ENCODE results near the gene CAV3.

CAV3 gene

DNA sequence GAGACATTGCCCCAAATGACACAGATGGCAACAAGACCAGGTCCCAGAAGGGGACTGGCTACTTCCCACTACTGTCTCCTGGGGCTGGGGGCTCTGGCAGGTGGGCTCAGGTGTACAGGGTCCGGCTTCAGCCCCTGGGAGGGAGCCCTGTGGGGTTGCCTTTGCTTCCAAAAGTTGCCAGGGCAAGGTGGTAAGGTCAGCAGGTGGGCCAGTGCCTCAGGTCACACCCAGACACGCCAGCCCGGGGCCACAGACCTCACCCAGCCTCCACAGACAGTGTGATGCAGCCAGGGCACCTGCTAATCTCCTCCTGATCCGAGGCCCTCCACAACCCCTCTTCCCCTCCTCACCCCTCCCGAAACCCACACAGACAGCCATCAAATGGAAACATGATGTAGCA is 28.3 kb downstream of the CAV3 start:
- no peak for TF ChIP-seq POLR2A (IDR thresholded peaks at IDR 0.05; ENCODE audit: low read depth, low read length)
- DNase-seq (ENCODE audit: insufficient read length, low spot score), result no peak
- FAIRE-seq, result no peak

DNA sequence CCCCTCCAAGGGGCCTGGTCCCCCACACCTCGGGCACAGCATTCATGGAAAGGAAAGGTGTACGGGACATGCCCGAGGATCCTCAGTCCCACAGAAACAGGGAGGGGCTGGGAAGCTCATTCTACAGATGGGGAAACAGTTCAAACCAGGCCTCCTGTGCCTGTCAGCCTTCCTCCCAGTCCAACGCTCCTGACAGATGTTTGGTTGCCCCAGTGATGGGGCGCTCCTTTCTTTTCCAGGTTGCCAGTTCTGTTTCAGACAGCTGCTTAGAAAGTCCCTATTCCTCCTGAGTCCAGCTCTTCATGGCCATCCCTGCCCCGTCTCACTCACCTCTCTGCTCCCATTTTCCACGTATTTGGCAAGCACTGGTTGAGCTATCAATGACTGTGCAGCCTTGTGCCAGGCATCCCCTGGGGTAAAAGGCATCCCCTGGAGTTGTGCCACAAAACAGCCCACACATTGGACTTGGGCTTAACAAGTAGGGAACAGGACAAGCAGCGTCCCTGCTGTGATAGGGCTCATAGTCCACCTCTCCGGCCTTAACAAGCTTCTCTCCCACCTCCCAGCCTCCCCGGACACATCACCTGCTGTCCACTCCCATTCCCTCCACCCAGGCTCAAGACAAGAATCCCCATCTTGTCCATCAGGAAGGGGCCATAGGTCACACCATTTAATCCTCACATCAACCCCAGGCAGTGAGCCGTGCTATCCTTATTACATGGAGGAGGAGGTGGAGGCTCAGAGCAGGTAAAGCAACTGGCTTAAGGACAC is 29.2 kb downstream of the CAV3 start:
- no peak for TF ChIP-seq POLR2A (IDR thresholded peaks at IDR 0.05; ENCODE audit: low read depth, low read length)
- FAIRE-seq, result no peak
- no peak for DNase-seq (ENCODE audit: insufficient read length, low spot score)

DNA sequence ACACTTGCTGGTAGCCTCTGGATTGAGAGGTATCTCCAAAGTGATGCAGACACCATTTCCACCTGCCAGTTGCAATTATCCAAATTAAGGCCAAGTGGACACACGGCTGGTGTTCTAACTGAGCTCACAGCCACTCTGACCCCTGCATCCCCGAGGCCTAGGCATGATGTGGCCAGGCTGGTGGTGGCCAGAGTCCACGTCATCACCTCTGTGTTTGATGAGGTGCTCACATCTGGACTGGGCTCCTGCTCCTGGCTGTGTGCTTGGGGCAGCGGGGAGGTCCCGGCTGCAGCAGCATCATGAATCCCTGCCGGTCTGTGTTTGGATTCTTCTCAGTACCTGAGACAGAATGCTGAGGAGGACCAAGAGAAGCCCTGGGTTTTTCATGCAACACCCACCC is 30.9 kb downstream of the CAV3 start:
- FAIRE-seq (no peak), DNase-seq (ENCODE audit: insufficient read length, low spot score) (no peak)
- TF ChIP-seq POLR2A (IDR thresholded peaks at IDR 0.05; ENCODE audit: low read depth, low read length), result no peak

DNA sequence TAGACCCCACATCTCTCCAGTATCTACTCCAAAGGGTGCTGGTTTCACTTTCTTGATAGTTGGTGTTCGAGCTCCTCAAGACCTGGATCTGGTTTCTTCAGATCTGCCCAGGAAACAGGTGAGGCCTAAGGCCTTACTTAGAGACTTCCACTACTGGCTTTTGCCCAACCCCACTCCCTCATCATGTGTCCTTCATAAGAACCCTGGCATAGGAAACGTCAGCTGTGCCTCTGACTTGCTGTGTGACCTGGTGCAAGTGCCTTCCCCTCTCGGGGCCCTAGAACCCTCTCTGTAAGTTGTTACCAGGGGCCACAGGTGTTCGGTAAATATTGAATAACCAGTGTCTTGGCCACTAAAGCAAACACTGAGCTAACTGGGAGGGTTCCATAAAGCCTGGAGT is 31.9 kb downstream of the CAV3 start:
- DNase-seq (ENCODE audit: insufficient read length, low spot score), result no peak
- no peak for FAIRE-seq
- TF ChIP-seq POLR2A (IDR thresholded peaks at IDR 0.05; ENCODE audit: low read depth, low read length), result no peak

DNA sequence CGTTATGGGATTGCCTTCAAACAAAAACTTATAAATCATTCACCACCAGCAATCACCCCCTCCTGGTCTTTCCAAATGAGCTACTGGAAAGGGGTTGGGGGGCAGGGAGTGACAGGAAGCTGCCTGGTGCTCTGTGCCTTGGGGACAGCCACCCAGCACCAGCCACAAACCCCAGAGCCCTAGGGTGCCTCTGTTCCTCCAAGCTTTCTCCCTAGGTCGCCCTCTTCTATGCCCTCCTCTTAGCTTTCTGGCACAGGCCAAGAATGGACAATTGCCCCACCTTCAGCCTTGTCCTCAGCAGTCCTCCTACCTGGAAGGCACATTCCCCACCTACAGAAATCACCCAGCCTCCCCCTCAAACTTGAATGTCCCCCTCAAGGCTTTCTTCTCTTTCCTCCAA is 32.5 kb downstream of the CAV3 start:
- DNase-seq (ENCODE audit: insufficient read length, low spot score) (no peak), FAIRE-seq (no peak)
- TF ChIP-seq POLR2A (IDR thresholded peaks at IDR 0.05; ENCODE audit: low read depth, low read length), result no peak

DNA sequence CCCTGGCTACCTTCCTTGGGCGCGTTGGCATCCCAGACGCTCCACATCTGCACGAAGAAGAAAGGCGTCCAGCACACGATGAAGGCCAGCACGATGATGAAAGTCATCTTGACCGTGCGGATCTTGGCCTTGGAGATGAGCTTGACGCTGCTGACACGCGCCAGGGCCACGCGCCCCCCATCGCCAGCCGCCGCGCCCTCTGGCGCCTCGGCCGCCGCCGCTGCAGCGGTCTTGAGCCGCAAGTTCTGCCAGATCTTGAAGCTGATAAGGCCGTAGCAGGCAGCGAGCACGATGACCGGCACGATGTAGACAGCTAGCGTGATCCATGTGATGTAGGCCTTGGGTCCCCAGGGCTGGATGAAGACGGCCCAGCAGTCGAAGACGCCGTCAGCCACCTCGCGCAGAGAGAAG is 33.7 kb downstream of the CAV3 start:
- TF ChIP-seq POLR2A (IDR thresholded peaks at IDR 0.05; ENCODE audit: low read depth, low read length), result no peak
- DNase-seq (ENCODE audit: insufficient read length, low spot score) (no peak), FAIRE-seq (no peak)

DNA sequence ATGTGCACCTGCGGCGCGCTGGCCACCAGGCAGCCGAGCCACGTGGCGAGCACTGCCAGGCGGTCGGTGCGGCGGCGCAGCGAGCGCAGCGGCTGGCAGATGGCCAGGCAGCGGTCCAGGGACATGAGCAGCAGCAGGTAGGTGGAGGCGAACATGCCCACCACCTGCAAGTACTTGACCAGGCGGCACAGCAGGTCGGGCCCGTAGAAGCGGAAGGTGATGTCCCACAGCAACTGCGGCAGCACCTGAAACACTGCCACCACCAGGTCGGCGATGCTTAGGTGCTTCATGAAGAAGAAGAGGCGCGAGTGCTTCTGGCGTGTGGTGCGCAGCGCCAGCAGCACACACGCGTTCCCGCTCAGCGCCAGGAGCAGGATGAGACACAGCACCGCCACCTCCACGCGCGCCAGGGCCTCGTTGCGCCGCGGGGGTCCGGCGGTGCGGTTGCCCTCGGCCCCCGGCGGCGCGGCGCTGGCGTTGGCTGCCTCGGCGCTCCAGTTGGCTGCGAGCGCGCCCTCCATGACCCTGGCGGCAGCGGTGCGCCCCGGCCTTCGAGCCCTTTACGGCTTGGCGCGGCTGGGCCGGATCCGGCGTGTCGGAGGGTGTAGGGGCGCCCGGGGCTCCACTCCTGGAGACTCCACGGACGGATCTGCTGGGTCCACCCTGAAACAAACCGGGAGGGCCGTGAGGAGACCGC is 34.2 kb downstream of the CAV3 start:
- FAIRE-seq, result no peak
- no peak for DNase-seq (ENCODE audit: insufficient read length, low spot score)
- TF ChIP-seq POLR2A (IDR thresholded peaks at IDR 0.05; ENCODE audit: low read depth, low read length), result no peak

DNA sequence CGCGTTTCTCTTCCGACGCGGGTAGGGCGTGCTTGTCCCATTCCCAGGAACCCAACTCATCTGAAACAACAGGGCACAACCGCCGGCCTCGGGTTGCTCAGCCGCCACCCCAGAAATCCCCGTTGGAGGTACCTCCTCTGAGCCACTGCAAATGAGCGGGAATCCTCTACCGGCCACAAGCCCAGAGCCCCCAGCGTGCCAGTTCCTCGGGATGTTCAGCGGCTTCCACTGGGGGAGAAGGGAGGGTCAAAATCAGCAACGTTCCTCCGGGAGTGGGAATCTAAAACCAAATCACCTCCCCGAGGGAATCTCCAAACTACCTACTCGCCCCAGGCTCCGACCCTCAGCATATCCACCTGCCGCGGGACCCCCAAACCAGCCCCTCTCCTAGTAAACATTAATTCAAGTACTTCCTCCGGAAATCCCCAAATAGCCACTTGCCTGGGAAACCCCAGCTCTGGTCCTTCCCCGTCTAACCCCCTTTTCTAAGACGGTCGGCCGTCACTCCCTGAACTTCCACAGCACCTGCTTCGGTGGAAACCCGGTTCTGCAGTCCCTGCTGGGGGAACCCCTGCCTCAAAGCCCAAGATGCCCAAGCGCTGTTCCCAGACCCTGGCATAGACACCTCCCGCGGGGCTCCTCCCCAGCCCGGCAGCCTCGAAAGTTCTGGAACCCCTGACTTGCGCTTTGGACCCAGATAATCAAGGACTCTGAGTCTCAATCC is 34.9 kb downstream of the CAV3 start:
- FAIRE-seq (no peak), DNase-seq (ENCODE audit: insufficient read length, low spot score) (no peak)
- TF ChIP-seq POLR2A (IDR thresholded peaks at IDR 0.05; ENCODE audit: low read depth, low read length), result no peak

DNA sequence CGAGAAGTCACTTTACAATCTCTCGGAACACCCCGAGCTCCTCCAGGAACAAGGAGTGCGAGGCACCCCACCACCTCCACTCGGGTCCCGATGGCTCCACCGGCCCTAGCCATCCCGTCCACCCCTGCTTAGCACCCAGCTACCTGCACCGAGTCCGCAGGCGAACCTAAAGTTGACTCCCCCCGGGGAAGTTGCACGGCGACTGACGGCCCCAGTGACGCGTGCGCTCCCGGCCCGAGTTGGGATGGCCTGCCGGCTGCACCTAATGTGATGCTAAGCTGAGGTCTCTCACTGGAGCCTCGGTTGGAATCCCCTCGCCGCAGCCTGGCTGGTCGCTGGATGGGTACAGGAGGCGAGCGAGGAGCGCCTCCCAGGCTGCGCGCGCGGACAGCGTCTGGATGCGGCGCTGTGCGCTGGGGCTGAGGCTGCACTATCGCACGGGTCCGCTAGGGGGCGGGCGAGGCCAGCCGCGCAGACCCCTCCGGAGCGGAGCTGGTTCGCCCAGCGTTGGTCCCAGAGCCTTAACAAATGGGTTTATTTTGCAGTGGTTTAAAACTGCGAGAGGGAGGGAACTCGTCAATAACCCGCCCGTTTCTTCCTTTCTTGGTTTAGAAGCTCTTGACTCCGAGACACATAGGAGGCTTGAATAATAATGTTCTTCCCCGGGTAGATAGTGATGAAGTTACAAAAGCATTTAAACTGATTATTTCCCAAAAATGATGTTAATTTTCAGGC is 35.7 kb downstream of the CAV3 start, which contains the start of gene OXTR:
Gene OXTR, minus strand, starts transcription at position 526 of the 735 bp plus-strand sequence. CDS start 1,426 bp downstream, outside the sequence.
- TF ChIP-seq POLR2A (IDR thresholded peaks at IDR 0.05; ENCODE audit: low read depth, low read length), result peak; percentile 29; the same call in 1 of the 2 replicates
- FAIRE-seq (no peak), DNase-seq (ENCODE audit: insufficient read length, low spot score) (peak; percentile 92)

DNA sequence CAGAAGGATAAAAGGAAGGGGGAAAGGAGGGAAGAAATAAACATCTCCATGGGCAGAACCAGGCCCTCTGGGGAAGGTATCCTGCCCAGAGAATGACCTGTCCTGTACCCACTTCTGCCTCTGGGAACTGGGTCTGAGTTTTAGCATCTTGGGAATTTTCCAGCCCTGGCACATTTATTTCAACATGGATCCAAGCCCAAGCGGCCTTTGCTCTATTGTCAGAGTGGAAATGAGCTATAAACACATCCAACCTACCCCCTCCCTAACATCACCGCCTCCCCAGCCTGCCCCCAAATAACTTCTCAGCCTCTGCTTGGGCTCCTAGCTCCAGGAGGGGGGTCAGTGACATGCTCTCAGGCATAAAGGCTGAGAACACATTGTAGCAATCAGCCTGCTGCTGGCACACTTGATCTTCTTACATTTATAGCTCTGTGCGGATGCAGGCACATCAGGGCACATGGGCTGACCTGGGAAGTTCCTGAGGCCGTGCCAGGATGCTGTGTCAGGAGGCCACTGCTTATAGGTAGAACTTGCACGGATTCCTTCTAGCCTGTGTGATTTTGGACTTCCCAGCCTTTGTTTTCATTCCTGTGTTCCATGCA is 40.4 kb downstream of the CAV3 start:
- DNase-seq (ENCODE audit: insufficient read length, low spot score) (no peak), FAIRE-seq (no peak)
- TF ChIP-seq POLR2A (IDR thresholded peaks at IDR 0.05; ENCODE audit: low read depth, low read length), result no peak

DNA sequence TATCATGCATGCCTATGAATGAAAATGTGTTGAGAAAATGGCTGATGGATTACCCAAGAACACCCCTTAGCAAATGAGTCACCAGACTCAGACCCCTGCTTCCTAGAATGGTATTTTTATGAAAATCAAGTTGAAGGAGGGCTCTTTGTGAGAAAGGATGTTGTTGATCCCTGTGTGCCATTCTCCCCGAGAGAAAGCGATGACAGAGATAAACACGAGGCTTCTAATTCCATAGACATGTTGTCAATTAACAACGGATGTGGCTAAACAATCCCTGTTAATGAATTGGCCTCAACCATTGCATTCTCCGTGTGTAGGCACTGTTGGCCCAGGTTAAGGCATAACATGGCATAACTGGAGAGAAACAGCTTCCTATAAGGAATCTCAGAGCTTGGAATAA is 41.6 kb downstream of the CAV3 start:
- no peak for TF ChIP-seq POLR2A (IDR thresholded peaks at IDR 0.05; ENCODE audit: low read depth, low read length)
- no peak for FAIRE-seq

DNA sequence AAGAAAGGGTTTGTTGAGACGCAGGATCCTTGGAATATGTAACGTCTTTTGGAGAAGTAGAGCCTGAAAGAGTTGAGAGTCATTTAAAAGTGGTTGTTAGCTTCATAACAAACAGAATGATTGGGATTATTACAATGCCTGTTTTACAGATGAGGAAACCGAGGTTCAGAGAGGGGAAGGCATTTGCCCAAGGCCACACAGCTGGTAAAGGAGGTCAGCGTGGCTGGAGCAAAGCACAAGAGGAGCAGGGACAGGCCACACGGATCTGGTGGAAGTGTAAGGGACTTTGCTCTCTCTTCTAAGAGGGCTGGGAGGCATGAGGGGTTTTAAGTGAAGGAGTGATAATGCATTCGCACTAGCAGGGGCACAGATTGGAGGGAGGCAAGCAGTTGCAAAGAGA is 42.0 kb downstream of the CAV3 start:
- DNase-seq (ENCODE audit: insufficient read length, low spot score) (no peak), FAIRE-seq (no peak)
- no peak for TF ChIP-seq POLR2A (IDR thresholded peaks at IDR 0.05; ENCODE audit: low read depth, low read length)

More for the DNA sequence above, 41.6 kb downstream of the CAV3 start:
- DNase-seq (ENCODE audit: insufficient read length, low spot score), result no peak

DNA sequence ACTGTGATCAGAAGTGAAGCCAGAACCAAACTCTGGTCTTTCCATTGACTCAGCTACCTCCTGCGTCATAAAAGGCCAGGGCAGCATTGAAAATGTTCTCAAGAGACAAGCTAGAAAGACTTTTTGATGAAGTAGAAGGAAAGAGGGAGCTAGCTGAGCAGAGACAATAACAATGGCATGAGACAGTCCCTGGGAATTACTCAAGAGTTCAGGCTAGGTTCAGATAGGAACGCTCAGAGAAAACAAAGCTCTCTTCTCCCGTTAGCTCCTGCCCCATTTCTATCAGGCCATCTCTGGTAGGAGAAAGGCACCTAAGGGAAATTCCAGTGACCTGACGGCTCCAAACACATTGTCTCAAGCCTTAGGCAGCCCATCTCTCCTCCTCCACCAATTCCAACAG is 42.8 kb downstream of the CAV3 start:
- TF ChIP-seq POLR2A (IDR thresholded peaks at IDR 0.05; ENCODE audit: low read depth, low read length), result no peak
- FAIRE-seq (no peak), DNase-seq (ENCODE audit: insufficient read length, low spot score) (no peak)
